Esophagus squamous epithelium (tissue), 4 donors: ENCODE results near the gene PLEKHA7.

Experiments
- CTCF ChIP-seq, 6 experiments: fragments of 450-650 bp in 4 of 6; fragments of 200-600 bp in 2 of 6; sonication (generic) in 2 of 6; IDR thresholded peaks; one replicate each; pipeline ENCODE4 v1.5.1; 2016 to 2019; ENCODE audit warnings: antibody characterized with exemption in 6 of 6, mild to moderate bottlenecking in 4 of 6, moderate library complexity in 4 of 6
- POLR2A ChIP-seq, 4 donors: fragments of 450-650 bp; IDR thresholded peaks; one replicate each; pipeline ENCODE4 v1.6.1; 2017; ENCODE audit warnings: antibody characterized with exemption in 4 of 4, mild to moderate bottlenecking in 4 of 4, moderate library complexity in 3 of 4

GRCh38 chr11:17005646-17006045, 8.6 kb downstream of the PLEKHA7 start:
- TF ChIP-seq CTCF (IDR thresholded peaks at IDR 0.05) (no peak), POLR2A (IDR thresholded peaks at IDR 0.05) (no peak)
